ENCODE data around the gene CD58. TPM values are rescaled to one million over a fixed set of nuclear protein-coding genes. Genes with fewer than 3 reads are reported as not detected.

Gene CD58
- total RNA-seq, 1 donor from 2014 or later, result 7.0 TPM

- H3K4me1 Mint-ChIP-seq (ENCODE audit: low read depth), result peaks cover 38% of the 10 kb centered on the region
- TF ChIP-seq CTCF (IDR thresholded peaks at IDR 0.05; ENCODE audit: unreplicated experiment), result no peak
- DNase-seq (ENCODE audit: low spot score, unreplicated experiment), result no peak
- no peaks in the 10 kb centered on the region for H3K36me3 Mint-ChIP-seq (ENCODE audit: insufficient read depth)
- no peaks in the 10 kb centered on the region for H3K27me3 Mint-ChIP-seq
- no peak overlapping the region for H3K27ac Mint-ChIP-seq
- H3K9me3 Mint-ChIP-seq (ENCODE audit: low read depth), result peaks cover 4% of the 10 kb centered on the region
- no peak overlapping the region for H3K4me3 Mint-ChIP-seq (ENCODE audit: low read depth)
Measured at GRCh38 chr1:116477429-116477828, 93.4 kb downstream of the CD58 start.

GRCh38 chr1:116476321-116476720 is 94.5 kb downstream of the CD58 start:
- peak overlapping the region; percentile 95 for H3K27ac Mint-ChIP-seq
- no peaks in the 10 kb centered on the region for H3K36me3 Mint-ChIP-seq (ENCODE audit: insufficient read depth)
- H3K9me3 Mint-ChIP-seq (ENCODE audit: low read depth), result peaks cover 4% of the 10 kb centered on the region
- H3K4me3 Mint-ChIP-seq (ENCODE audit: low read depth), result no peak overlapping the region
- DNase-seq (ENCODE audit: low spot score, unreplicated experiment), result no peak
- no peaks in the 10 kb centered on the region for H3K27me3 Mint-ChIP-seq
- H3K4me1 Mint-ChIP-seq (ENCODE audit: low read depth), result peaks cover 44% of the 10 kb centered on the region
- TF ChIP-seq CTCF (IDR thresholded peaks at IDR 0.05; ENCODE audit: unreplicated experiment), result no peak

GRCh38 chr1:116475850-116476218 is 95.0 kb downstream of the CD58 start:
- no peak overlapping the region for H3K4me3 Mint-ChIP-seq (ENCODE audit: low read depth)
- TF ChIP-seq CTCF (IDR thresholded peaks at IDR 0.05; ENCODE audit: unreplicated experiment), result no peak
- H3K9me3 Mint-ChIP-seq (ENCODE audit: low read depth), result peaks cover 4% of the 10 kb centered on the region
- peak overlapping the region; percentile 95 for H3K27ac Mint-ChIP-seq
- no peaks in the 10 kb centered on the region for H3K27me3 Mint-ChIP-seq
- no peak for DNase-seq (ENCODE audit: low spot score, unreplicated experiment)
- H3K4me1 Mint-ChIP-seq (ENCODE audit: low read depth), result peaks cover 45% of the 10 kb centered on the region
- H3K36me3 Mint-ChIP-seq (ENCODE audit: insufficient read depth), result no peaks in the 10 kb centered on the region

GRCh38 chr1:116474921-116475849 is 95.6 kb downstream of the CD58 start:
- Mint-ChIP-seq H3K27me3 (no peaks in the 10 kb centered on the region), H3K9me3 (ENCODE audit: low read depth) (peaks cover 4% of the 10 kb centered on the region), H3K4me3 (ENCODE audit: low read depth) (no peak overlapping the region), H3K36me3 (ENCODE audit: insufficient read depth) (no peaks in the 10 kb centered on the region), H3K4me1 (ENCODE audit: low read depth) (peaks cover 45% of the 10 kb centered on the region), H3K27ac (peak overlapping the region; percentile 95)
- DNase-seq (ENCODE audit: low spot score, unreplicated experiment), result no peak
- no peak for TF ChIP-seq CTCF (IDR thresholded peaks at IDR 0.05; ENCODE audit: unreplicated experiment)

GRCh38 chr1:116472431-116472961 is 98.3 kb downstream of the CD58 start:
- H3K4me1 Mint-ChIP-seq (ENCODE audit: low read depth), result peaks cover 41% of the 10 kb centered on the region
- peaks cover 4% of the 10 kb centered on the region for H3K9me3 Mint-ChIP-seq (ENCODE audit: low read depth)
- H3K27me3 Mint-ChIP-seq, result no peaks in the 10 kb centered on the region
- H3K4me3 Mint-ChIP-seq (ENCODE audit: low read depth), result no peak overlapping the region
- TF ChIP-seq CTCF (IDR thresholded peaks at IDR 0.05; ENCODE audit: unreplicated experiment), result no peak
- no peaks in the 10 kb centered on the region for H3K36me3 Mint-ChIP-seq (ENCODE audit: insufficient read depth)
- H3K27ac Mint-ChIP-seq, result peak overlapping the region; percentile 31
- DNase-seq (ENCODE audit: low spot score, unreplicated experiment), result no peak
